ENCODE data around the gene RAC3. TPM values are rescaled to one million over a fixed set of nuclear protein-coding genes. Genes with fewer than 3 reads are reported as not detected.

The RAC3 gene
- total RNA-seq, 1 experiment from 2014 or later = 84.8 TPM

DNA sequence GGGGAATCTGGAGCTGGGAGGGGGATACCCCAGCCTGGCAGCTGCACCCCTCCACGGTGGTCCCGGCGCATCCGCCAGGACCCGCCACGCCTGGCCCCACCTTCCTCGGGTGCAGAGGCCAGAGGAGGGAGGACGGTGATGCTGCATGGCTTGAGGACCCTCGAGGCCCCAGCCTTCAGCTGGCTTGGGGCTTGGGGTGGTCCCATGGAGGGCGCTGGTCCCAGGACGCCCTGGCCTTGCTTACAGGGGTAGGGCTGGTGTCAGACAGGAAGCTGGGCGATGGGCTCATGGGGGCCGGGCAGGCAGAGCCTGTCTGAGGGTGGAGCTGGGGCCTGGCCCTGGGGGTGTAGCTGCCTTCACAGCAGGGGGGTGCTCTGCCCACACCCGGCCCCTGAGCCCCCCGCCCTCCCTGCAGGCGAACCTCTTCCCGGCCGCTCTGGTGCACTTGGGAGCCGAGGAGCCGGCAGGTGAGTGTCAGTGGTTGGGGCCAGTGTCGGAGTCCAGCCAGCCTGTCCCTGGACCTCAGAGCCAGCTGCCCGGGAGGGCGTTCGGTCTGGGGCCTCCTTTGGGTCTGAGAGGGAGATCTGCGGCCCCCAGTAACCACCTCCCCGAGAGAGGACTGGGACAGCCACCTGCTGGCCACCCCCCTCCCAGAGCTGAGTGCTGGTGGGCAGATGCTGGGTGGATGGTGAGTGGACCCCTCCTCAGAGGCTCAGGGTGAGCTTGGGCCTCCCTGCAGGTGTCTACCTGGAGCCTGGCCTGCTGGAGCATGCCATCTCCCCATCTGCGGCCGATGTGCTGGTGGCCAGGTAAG, 15.2 kb upstream of the RAC3 start:
- H3K27ac ChIP-seq (ENCODE audit: insufficient read length, low read depth, low read length) = no peak overlapping the region
- no peak overlapping the region for H2BK5ac ChIP-seq (ENCODE audit: insufficient read length, low read length)
- Mint-ChIP-seq H3K9me3 (no peaks in the 10 kb centered on the region), H3K4me1 (0 out of 4 replicates have a peak, but pooled peaks cover 0 to 5% of the 10 kb centered on the region in 2 experiments), H3K36me3 (ENCODE audit: insufficient read depth in 1 of 3, low read depth in 3 of 3) (peaks cover 2 to 8% (median 3%) of the 10 kb centered on the region in 3 experiments; a peak in 4 of 7 replicates), H3K4me3 (no peak overlapping the region), H3K27me3 (ENCODE audit: low read depth) (no peaks in the 10 kb centered on the region), H3K27ac (no peak overlapping the region; a peak in 1 of 7 replicates)
- H3T11ph ChIP-seq (ENCODE audit: low read length) = no peak overlapping the region
- no peaks in the 10 kb centered on the region for H3K79me1 ChIP-seq (ENCODE audit: insufficient read depth, low read depth, low read length, poor library complexity, severe bottlenecking)
- no peaks in the 10 kb centered on the region for H3K27me3 ChIP-seq (ENCODE audit: insufficient read depth, low read length)
- H3K23me2 ChIP-seq (ENCODE audit: insufficient read length, low read depth, low read length, poor library complexity, severe bottlenecking) = no peaks in the 10 kb centered on the region
- H2BK120ac ChIP-seq (ENCODE audit: low read depth, low read length, poor library complexity, severe bottlenecking) = no peak overlapping the region
- TF ChIP-seq, protein P1, sequence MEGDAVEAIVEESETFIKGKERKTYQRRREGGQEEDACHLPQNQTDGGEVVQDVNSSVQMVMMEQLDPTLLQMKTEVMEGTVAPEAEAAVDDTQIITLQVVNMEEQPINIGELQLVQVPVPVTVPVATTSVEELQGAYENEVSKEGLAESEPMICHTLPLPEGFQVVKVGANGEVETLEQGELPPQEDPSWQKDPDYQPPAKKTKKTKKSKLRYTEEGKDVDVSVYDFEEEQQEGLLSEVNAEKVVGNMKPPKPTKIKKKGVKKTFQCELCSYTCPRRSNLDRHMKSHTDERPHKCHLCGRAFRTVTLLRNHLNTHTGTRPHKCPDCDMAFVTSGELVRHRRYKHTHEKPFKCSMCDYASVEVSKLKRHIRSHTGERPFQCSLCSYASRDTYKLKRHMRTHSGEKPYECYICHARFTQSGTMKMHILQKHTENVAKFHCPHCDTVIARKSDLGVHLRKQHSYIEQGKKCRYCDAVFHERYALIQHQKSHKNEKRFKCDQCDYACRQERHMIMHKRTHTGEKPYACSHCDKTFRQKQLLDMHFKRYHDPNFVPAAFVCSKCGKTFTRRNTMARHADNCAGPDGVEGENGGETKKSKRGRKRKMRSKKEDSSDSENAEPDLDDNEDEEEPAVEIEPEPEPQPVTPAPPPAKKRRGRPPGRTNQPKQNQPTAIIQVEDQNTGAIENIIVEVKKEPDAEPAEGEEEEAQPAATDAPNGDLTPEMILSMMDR (conservative IDR thresholded peaks at IDR 0.05) = no peak
- no peak overlapping the region for H4K8ac ChIP-seq (replicated peaks; ENCODE audit: insufficient read length, low read depth, low read length)
- no peak overlapping the region for H2BK20ac ChIP-seq (ENCODE audit: low read depth, low read length, poor library complexity, severe bottlenecking)
- H4K5ac ChIP-seq (ENCODE audit: insufficient read length, low read depth, low read length) = no peak overlapping the region
- no peak overlapping the region for H3K56ac ChIP-seq (ENCODE audit: insufficient read length, low read depth, low read length)
- no peak overlapping the region for H3K18ac ChIP-seq (ENCODE audit: insufficient read length, low read depth, low read length)
- H3K9me3 ChIP-seq (ENCODE audit: control insufficient read depth, low read depth, low read length) = no peaks in the 10 kb centered on the region
- H3K4me2 ChIP-seq (ENCODE audit: insufficient read depth, insufficient read length, low read length) = no peak overlapping the region
- H3K4me1 ChIP-seq (ENCODE audit: insufficient read depth, low read length) = no peaks in the 10 kb centered on the region
- no peak for DNase-seq
- H3K23ac ChIP-seq (ENCODE audit: insufficient read length, low read depth, low read length) = no peak overlapping the region
- no peak overlapping the region for H2BK15ac ChIP-seq (ENCODE audit: low read depth, low read length)
- no peak overlapping the region for H2AK5ac ChIP-seq (ENCODE audit: insufficient read length, low read length)
- H4K20me1 ChIP-seq (ENCODE audit: control insufficient read depth, insufficient read depth, insufficient read length) = no peaks in the 10 kb centered on the region
- no peak overlapping the region for H2AFZ ChIP-seq (ENCODE audit: low read length)
- no peaks in the 10 kb centered on the region for H3K79me2 ChIP-seq (ENCODE audit: insufficient read depth, low read length)
- no peak overlapping the region for H2BK12ac ChIP-seq (ENCODE audit: insufficient read length, low read depth, low read length)
- H4K91ac ChIP-seq (ENCODE audit: insufficient read length, low read depth, low read length) = no peak overlapping the region
- H3K4ac ChIP-seq (ENCODE audit: low read depth, low read length) = no peak overlapping the region
- WGBS (ENCODE audit: extremely low coverage, insufficient read length, low lambda C conversion rate) = no CpG with 5 or more reads among the region's 28 CpGs
- H3K9ac ChIP-seq (ENCODE audit: extremely low read depth, insufficient read length, low read length) = no peak overlapping the region
- no peak overlapping the region; the same call in 1 of the 2 replicates for H3K14ac ChIP-seq (ENCODE audit: insufficient read depth, low read length)

Measured in H9 (cell line).